ENCODE results near the gene AKT1S1.
A peak's percentile ranks its signal among the peaks of the same experiment; 100 is the strongest.
"Not testable (repeated sequence)": the region's sequence is repeated elsewhere in the genome, so short reads cannot be mapped to it uniquely, and the experiment has no call there.

The AKT1S1 gene

GRCh38 chr19:49877020-49877878 is at the start of gene AKT1S1, which contains the start of gene TBC1D17:
Gene AKT1S1, minus strand, starts transcription at chr19:49877355. Its CDS starts 4,060 bp downstream, at chr19:49873295.
Gene TBC1D17, plus strand, starts transcription at chr19:49877702. Its CDS starts 22 bp downstream, at chr19:49877724.
- no peak for TF ChIP-seq CTCF (IDR thresholded peaks at IDR 0.05; ENCODE audit: low read depth, low read length)
- H3K4me3 ChIP-seq (ENCODE audit: low read depth, low read length) = peak within 1 kb of the TSS; percentile 100
- DNase-seq (ENCODE audit: low read depth, low spot score) = peak; percentile 100
- in situ Hi-C loops (cut with HindIII; ENCODE audit: low sequenced_read_pairs) = no loop called here

GRCh38 chr19:49926515-49926914 is 49.4 kb upstream of the AKT1S1 start:
- TF ChIP-seq CTCF (IDR thresholded peaks at IDR 0.05; ENCODE audit: low read depth, low read length) = no peak
- DNase-seq (ENCODE audit: low read depth, low spot score) = no peak
- no peak overlapping the region for H3K4me3 ChIP-seq (ENCODE audit: low read depth, low read length)
- in situ Hi-C loops (cut with HindIII; ENCODE audit: low sequenced_read_pairs) = no loop called here

GRCh38 chr19:49925486-49925885 is 48.3 kb upstream of the AKT1S1 start:
- H3K4me3 ChIP-seq (ENCODE audit: low read depth, low read length) = no peak overlapping the region
- no peak for DNase-seq (ENCODE audit: low read depth, low spot score)
- TF ChIP-seq CTCF (IDR thresholded peaks at IDR 0.05; ENCODE audit: low read depth, low read length) = no peak
- in situ Hi-C loops (cut with HindIII; ENCODE audit: low sequenced_read_pairs) = no loop called here

GRCh38 chr19:49924881-49925210 is 47.7 kb upstream of the AKT1S1 start:
- in situ Hi-C loops (cut with HindIII; ENCODE audit: low sequenced_read_pairs); H3K4me3 ChIP-seq (ENCODE audit: low read depth, low read length): not testable (repeated sequence)

GRCh38 chr19:49924004-49924880 is 47.1 kb upstream of the AKT1S1 start:
- H3K4me3 ChIP-seq (ENCODE audit: low read depth, low read length) = no peak overlapping the region
- DNase-seq (ENCODE audit: low read depth, low spot score) = no peak

More at GRCh38 chr19:49924881-49925210, 47.7 kb upstream of the AKT1S1 start:
- DNase-seq (ENCODE audit: low read depth, low spot score) = not testable (repeated sequence)

GRCh38 chr19:49923055-49924003 is 46.2 kb upstream of the AKT1S1 start:
- no peak for TF ChIP-seq CTCF (IDR thresholded peaks at IDR 0.05; ENCODE audit: low read depth, low read length)
- no peak for DNase-seq (ENCODE audit: low read depth, low spot score)
- no peak overlapping the region for H3K4me3 ChIP-seq (ENCODE audit: low read depth, low read length)
- in situ Hi-C loops (cut with HindIII; ENCODE audit: low sequenced_read_pairs) = no loop called here

More at GRCh38 chr19:49924004-49924880, 47.1 kb upstream of the AKT1S1 start:
- no peak for TF ChIP-seq CTCF (IDR thresholded peaks at IDR 0.05; ENCODE audit: low read depth, low read length)
- in situ Hi-C loops (cut with HindIII; ENCODE audit: low sequenced_read_pairs) = no loop called here

Data from astrocyte of the spinal cord (primary cell).